Ishikawa (cell line): ENCODE data around the gene FGF14.

Experiments used
- CEBPB ChIP-seq: IDR thresholded peaks from 2 replicates; pipeline ENCODE4 v1.6.1; 2012
- CREB1 ChIP-seq: IDR thresholded peaks from 2 replicates; pipeline ENCODE4 v1.6.1; 2012; ENCODE audit warnings: low read depth
- EGR1 ChIP-seq: IDR thresholded peaks from 2 replicates; pipeline ENCODE4 v1.6.1; 2012
- EP300 ChIP-seq: IDR thresholded peaks from 2 replicates; pipeline ENCODE4 v1.6.1; 2012; ENCODE audit warnings: borderline replicate concordance
- FOXM1 ChIP-seq: IDR thresholded peaks from 2 replicates; pipeline ENCODE4 v1.6.1; 2012; ENCODE audit warnings: low read depth, borderline replicate concordance
- MAX ChIP-seq: IDR thresholded peaks from 2 replicates; pipeline ENCODE4 v1.6.1; 2012
- NFIC ChIP-seq: IDR thresholded peaks from 2 replicates; pipeline ENCODE4 v1.6.1; 2012
- RAD21 ChIP-seq: IDR thresholded peaks from 2 replicates; pipeline ENCODE4 v1.6.1; 2012; ENCODE audit warnings: low read depth
- REST ChIP-seq: IDR thresholded peaks from 2 replicates; pipeline ENCODE4 v1.6.1; 2012; ENCODE audit warnings: low read depth, mild to moderate bottlenecking
- TAF1 ChIP-seq: IDR thresholded peaks from 2 replicates; pipeline ENCODE4 v1.6.1; 2012; ENCODE audit warnings: low read depth, mild to moderate bottlenecking
- TCF12 ChIP-seq: IDR thresholded peaks from 2 replicates; pipeline ENCODE4 v1.6.1; 2012; ENCODE audit warnings: low read depth
- TEAD4 ChIP-seq: IDR thresholded peaks from 2 replicates; pipeline ENCODE4 v1.6.1; 2012
- USF1 ChIP-seq: IDR thresholded peaks from 2 replicates; pipeline ENCODE4 v1.6.1; 2012
- YY1 ChIP-seq: IDR thresholded peaks from 2 replicates; pipeline ENCODE4 v1.6.1; 2012; ENCODE audit warnings: low read depth
- ZBTB7A ChIP-seq: IDR thresholded peaks from 2 replicates; pipeline ENCODE4 v1.6.1; 2012; ENCODE audit warnings: low read depth

FGF14 gene

GRCh38 chr13:101830035-101830434, 571.8 kb downstream of the FGF14 start:
- TF ChIP-seq TCF12 (no peak), ZBTB7A (no peak), EGR1 (no peak), USF1 (no peak), YY1 (no peak), RAD21 (no peak), MAX (no peak), CREB1 (no peak), TAF1 (no peak)

- TF ChIP-seq TAF1 (no peak), FOXM1 (no peak), YY1 (no peak), REST (no peak), USF1 (no peak), MAX (no peak), CEBPB (no peak), NFIC (no peak), TCF12 (no peak), TEAD4 (no peak)
These were observed 572.4 kb downstream of the FGF14 start for GRCh38 chr13:101829484-101829883.

GRCh38 chr13:101828119-101828518, 573.7 kb downstream of the FGF14 start:
- TF ChIP-seq YY1 = no peak
- TF ChIP-seq ZBTB7A = no peak
- no peak for TF ChIP-seq MAX
- TF ChIP-seq CEBPB = no peak
- TF ChIP-seq USF1 = no peak
- TF ChIP-seq REST = no peak
- TF ChIP-seq NFIC = no peak
- TF ChIP-seq EP300 = no peak
- no peak for TF ChIP-seq TCF12
- TF ChIP-seq FOXM1 = no peak
- TF ChIP-seq RAD21 = no peak

GRCh38 chr13:101817898-101818297, 584.0 kb downstream of the FGF14 start:
- TF ChIP-seq USF1 (no peak), TEAD4 (no peak), CREB1 (no peak), YY1 (no peak), ZBTB7A (no peak), EGR1 (no peak), EP300 (no peak), RAD21 (no peak), NFIC (no peak), TCF12 (no peak), TAF1 (no peak), MAX (no peak), REST (no peak), CEBPB (no peak), FOXM1 (no peak)
